ENCODE measurements around the gene TMEM158. TPM values are rescaled to one million over a fixed set of nuclear protein-coding genes. Genes with fewer than 3 reads are reported as not detected.

The TMEM158 gene
- total RNA-seq, 1 experiment from 2014 or later = 7.5 TPM

GRCh38 chr3:45191424-45191823 lies 34.7 kb downstream of the TMEM158 start:
- H4K20me1 ChIP-seq (ENCODE audit: insufficient read depth) = no peaks in the 10 kb centered on the region
- intact Hi-C loops (cut with micrococcal nuclease; ENCODE audit: unreplicated experiment) = no loop called here
- H3K9me2 ChIP-seq (ENCODE audit: insufficient read depth) = no peaks in the 10 kb centered on the region
- H2AFZ ChIP-seq = no peak overlapping the region
- H3K9me3 ChIP-seq (ENCODE audit: insufficient read depth, low read depth) = no peaks in the 10 kb centered on the region
- H3K27ac ChIP-seq = no peak overlapping the region
- H3K4me2 ChIP-seq = no peak overlapping the region
- H3K4me1 ChIP-seq (replicated peaks; ENCODE audit: insufficient read depth) = no peaks in the 10 kb centered on the region
- no peaks in the 10 kb centered on the region for H3K79me2 ChIP-seq (ENCODE audit: low read depth)
- no peak for TF ChIP-seq EZH2 (IDR thresholded peaks at IDR 0.05; ENCODE audit: low read depth)
- TF ChIP-seq CTCF (conservative IDR thresholded peaks at IDR 0.05) = no peak
- H3K4me3 ChIP-seq = no peak overlapping the region
- no peaks in the 10 kb centered on the region for H3K36me3 ChIP-seq (ENCODE audit: low read depth)
- no peak for DNase-seq
- POLR2A ChIA-PET (ENCODE audit: unreplicated experiment) = no interaction called here
- CTCF ChIA-PET = no interaction called here
- no TSS peak for BruUV-seq (replicated peaks)
- H3K27me3 ChIP-seq (ENCODE audit: insufficient read depth, low read depth) = no peaks in the 10 kb centered on the region
- no peaks in the 10 kb centered on the region for H3F3A ChIP-seq (ENCODE audit: insufficient read depth, low read depth)

- no peaks in the 10 kb centered on the region for H3K36me3 ChIP-seq (ENCODE audit: low read depth)
- no peaks in the 10 kb centered on the region for H4K20me1 ChIP-seq (ENCODE audit: insufficient read depth)
- CTCF ChIA-PET = interaction anchor here (0.7 kb wide), 1 partner anchor 485 kb away, joined by 5 read pairs; no protein-coding TSS in a partner anchor
- no peak overlapping the region for H3K4me2 ChIP-seq
- peaks cover 10% of the 10 kb centered on the region for H3K4me1 ChIP-seq (replicated peaks; ENCODE audit: insufficient read depth)
- BruUV-seq (replicated peaks) = no TSS peak
- H3K27me3 ChIP-seq (ENCODE audit: insufficient read depth, low read depth) = no peaks in the 10 kb centered on the region
- no peak overlapping the region for H2AFZ ChIP-seq
- no peak overlapping the region for H3K27ac ChIP-seq
- no peaks in the 10 kb centered on the region for H3K9me3 ChIP-seq (ENCODE audit: insufficient read depth, low read depth)
- H3F3A ChIP-seq (ENCODE audit: insufficient read depth, low read depth) = peaks cover 2% of the 10 kb centered on the region; the same call in 1 of the 2 replicates
- POLR2A ChIA-PET (ENCODE audit: unreplicated experiment) = no interaction called here
- DNase-seq = no peak
- no peak for TF ChIP-seq EZH2 (IDR thresholded peaks at IDR 0.05; ENCODE audit: low read depth)
- no peak for TF ChIP-seq CTCF (conservative IDR thresholded peaks at IDR 0.05)
- no peaks in the 10 kb centered on the region for H3K9me2 ChIP-seq (ENCODE audit: insufficient read depth)
- intact Hi-C loops (cut with micrococcal nuclease; ENCODE audit: unreplicated experiment) = no loop called here
- no peaks in the 10 kb centered on the region for H3K79me2 ChIP-seq (ENCODE audit: low read depth)
- no peak overlapping the region for H3K4me3 ChIP-seq
Measured at GRCh38 chr3:45188719-45189659, 37.1 kb downstream of the TMEM158 start.

DNA sequence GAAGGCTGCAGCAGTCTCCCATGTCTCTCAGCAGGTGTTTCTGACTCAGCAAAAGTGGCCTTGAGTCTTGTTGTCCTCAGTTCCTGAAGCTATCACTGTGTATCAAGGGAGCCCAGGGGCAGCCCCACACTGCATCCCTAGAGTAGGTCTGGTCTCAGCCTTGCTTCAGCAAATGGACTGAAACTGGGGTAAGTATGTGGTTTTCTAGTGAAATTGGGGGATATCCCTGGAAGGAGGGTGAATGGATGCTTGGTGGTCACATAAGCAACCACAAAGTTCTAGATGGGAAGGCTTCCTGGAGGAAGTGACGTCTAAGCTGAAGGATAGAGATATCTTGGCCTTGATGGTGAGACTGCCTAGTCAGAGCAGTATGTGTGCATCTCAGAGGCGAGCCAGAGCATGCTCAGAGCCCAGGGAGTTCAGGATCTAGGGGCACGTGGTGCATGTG lies 38.4 kb downstream of the TMEM158 start:
- Histone ChIP-seq H3K9me2 (ENCODE audit: insufficient read depth) (no peaks in the 10 kb centered on the region), H4K20me1 (ENCODE audit: insufficient read depth) (no peaks in the 10 kb centered on the region), H3K4me2 (no peak overlapping the region), H3K27me3 (ENCODE audit: insufficient read depth, low read depth) (no peaks in the 10 kb centered on the region), H3K4me1 (replicated peaks; ENCODE audit: insufficient read depth) (peaks cover 20% of the 10 kb centered on the region), H3K36me3 (ENCODE audit: low read depth) (no peaks in the 10 kb centered on the region), H2AFZ (no peak overlapping the region), H3K9me3 (ENCODE audit: insufficient read depth, low read depth) (no peaks in the 10 kb centered on the region), H3F3A (ENCODE audit: insufficient read depth, low read depth) (peaks cover 11% of the 10 kb centered on the region), H3K4me3 (no peak overlapping the region), H3K79me2 (ENCODE audit: low read depth) (no peaks in the 10 kb centered on the region), H3K27ac (no peak overlapping the region)
- ChIA-PET POLR2A (ENCODE audit: unreplicated experiment) (no interaction called here), CTCF (interaction anchor here (0.6 kb wide), 1 partner anchor 548 kb away, joined by 3 read pairs; no protein-coding TSS in a partner anchor)
- DNase-seq = no peak
- no peak for TF ChIP-seq CTCF (conservative IDR thresholded peaks at IDR 0.05)
- no peak for TF ChIP-seq EZH2 (IDR thresholded peaks at IDR 0.05; ENCODE audit: low read depth)
- intact Hi-C loops (cut with micrococcal nuclease; ENCODE audit: unreplicated experiment) = no loop called here
- BruUV-seq (replicated peaks) = no TSS peak

Measured in PC-9 (cell line).